Brain microvascular endothelial cell (primary cell): Measurements from ENCODE around the gene PIEZO1.

Experiments
- DNase-seq: peaks from one replicate; pipeline ENCODE4 v3.0.0-alpha.2; 2020
- H3K27ac ChIP-seq: fragments of 250-450 bp; sonication (Bioruptor Pico); 2 replicates; pipeline ENCODE4 v1.5.1; 2020; ENCODE audit warnings: mild to moderate bottlenecking, moderate library complexity
- H3K27me3 ChIP-seq: fragments of 250-450 bp; sonication (Bioruptor Pico); replicated peaks from 2 replicates; pipeline ENCODE4 v1.5.1; 2020; ENCODE audit warnings: mild to moderate bottlenecking
- H3K36me3 ChIP-seq: fragments of 250-450 bp; sonication (Bioruptor Pico); replicated peaks from 2 replicates; pipeline ENCODE4 v1.5.1; 2020; ENCODE audit warnings: mild to moderate bottlenecking
- H3K4me3 ChIP-seq: 2 replicates; pipeline ENCODE4 v1.5.1; 2011; ENCODE audit warnings: low read depth, mild to moderate bottlenecking, control low read depth, low read length, moderate library complexity
- in situ Hi-C: cut with HindIII; loops from 2 replicates; pipeline ENCODE4 v1.10.0; 2017; ENCODE audit warnings: low sequenced_read_pairs, low pct_ligation_motif_present
- TF ChIP-seq, protein P1 (sequence below): IDR thresholded peaks from 2 replicates; pipeline ENCODE4 v1.5.1; 2011; ENCODE audit warnings: low read depth, mild to moderate bottlenecking, moderate library complexity, low read length, control low read depth, inconsistent platforms; ENCODE audit errors: missing control alignments

Gene PIEZO1

DNA sequence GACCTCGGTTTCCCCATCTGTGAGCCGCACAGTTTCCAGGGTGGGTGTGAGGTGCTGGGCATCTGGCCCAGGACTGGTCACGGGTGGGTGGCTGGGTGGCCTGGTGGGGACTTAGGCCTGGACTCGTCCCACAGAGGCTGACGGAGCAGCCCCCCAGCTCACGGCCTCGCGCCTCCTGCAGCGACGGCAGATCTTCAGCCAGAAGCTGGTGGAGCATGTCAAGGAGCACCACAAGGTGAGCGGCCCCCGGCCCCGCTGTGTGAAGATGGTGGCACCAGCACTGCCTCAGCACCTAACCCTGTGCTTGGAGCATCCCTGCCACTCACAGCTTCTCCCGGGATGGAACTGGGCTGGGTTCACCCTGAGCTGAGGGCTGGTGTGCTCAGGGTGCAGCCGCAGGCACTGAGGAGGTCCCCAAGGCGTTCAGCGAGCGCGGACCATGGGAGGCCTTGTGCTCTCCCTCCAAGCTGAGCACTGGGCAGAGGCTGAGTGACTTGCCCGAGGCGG, 20.9 kb upstream of the PIEZO1 start:
- TF ChIP-seq, protein P1, sequence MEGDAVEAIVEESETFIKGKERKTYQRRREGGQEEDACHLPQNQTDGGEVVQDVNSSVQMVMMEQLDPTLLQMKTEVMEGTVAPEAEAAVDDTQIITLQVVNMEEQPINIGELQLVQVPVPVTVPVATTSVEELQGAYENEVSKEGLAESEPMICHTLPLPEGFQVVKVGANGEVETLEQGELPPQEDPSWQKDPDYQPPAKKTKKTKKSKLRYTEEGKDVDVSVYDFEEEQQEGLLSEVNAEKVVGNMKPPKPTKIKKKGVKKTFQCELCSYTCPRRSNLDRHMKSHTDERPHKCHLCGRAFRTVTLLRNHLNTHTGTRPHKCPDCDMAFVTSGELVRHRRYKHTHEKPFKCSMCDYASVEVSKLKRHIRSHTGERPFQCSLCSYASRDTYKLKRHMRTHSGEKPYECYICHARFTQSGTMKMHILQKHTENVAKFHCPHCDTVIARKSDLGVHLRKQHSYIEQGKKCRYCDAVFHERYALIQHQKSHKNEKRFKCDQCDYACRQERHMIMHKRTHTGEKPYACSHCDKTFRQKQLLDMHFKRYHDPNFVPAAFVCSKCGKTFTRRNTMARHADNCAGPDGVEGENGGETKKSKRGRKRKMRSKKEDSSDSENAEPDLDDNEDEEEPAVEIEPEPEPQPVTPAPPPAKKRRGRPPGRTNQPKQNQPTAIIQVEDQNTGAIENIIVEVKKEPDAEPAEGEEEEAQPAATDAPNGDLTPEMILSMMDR = no peak
- Histone ChIP-seq H3K36me3 (peaks cover 13% of the 10 kb centered on the region), H3K27ac (no peak overlapping the region), H3K27me3 (no peaks in the 10 kb centered on the region), H3K4me3 (no peak overlapping the region)
- in situ Hi-C loops = no loop called here
- no peak for DNase-seq

DNA sequence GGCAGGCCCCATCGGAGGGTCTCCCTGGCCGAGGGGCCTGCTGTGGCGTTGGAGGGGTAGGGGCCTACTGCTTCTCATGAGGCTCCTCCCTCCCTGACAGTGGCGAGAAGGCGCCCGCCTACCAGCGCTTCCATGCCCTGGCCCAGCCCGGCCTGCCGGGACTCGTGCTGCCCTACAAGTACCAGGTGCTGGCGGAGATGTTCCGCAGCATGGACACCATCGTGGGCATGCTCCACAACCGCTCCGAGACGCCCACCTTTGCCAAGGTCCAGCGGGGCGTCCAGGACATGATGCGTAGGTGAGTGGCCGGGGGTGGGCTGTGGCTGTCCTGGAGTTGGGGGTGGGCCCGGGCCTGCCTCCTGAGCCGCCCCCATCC, 20.3 kb upstream of the PIEZO1 start:
- Histone ChIP-seq H3K4me3 (peak overlapping the region; percentile 9), H3K36me3 (peaks cover 13% of the 10 kb centered on the region)

DNA sequence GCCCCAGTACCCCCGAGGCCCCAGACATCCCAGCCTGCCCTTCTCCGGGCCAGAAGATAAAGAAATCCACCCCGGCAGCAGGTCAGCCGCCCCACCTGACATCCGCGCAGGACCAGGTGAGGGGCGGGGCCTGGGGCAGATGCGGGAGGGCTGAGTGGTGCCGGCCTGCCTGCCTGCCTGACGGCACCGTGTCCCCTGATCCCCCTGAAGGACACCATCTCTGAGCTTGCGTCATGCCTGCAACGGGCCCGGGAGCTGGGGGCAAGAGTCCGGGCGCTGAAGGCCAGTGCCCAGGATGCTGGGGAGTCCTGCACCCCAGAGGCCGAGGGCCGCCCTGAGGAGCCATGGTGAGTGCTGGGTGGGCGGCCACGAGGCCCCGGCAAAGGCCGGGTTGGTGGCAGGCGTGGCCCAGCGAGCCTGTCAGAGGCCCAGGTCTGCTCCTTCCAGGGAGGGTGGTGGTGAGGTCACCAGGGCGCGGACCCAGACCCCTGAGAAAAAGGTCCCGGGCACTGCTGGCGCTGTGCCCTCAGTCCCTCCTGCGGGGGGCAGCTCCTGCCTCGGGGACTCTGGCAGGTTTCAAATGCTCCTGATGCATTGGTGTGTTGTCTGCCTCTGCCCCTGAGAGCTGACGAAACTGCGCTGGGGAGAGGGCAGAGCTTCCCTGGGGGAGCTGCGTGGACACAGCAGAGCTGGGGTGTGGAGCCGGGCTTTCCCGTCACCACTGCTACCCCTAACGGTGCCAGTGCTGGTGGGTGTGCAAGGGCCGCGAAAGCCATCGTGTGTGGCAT, 19.7 kb upstream of the PIEZO1 start:
- Histone ChIP-seq H3K4me3 (peak overlapping the region; percentile 59), H3K27me3 (no peaks in the 10 kb centered on the region), H3K36me3 (peaks cover 12% of the 10 kb centered on the region), H3K27ac (no peak overlapping the region)
- DNase-seq = no peak
- TF ChIP-seq, protein P1 = no peak
- in situ Hi-C loops = no loop called here

More for the DNA sequence above, 20.3 kb upstream of the PIEZO1 start:
- DNase-seq = no peak
- TF ChIP-seq, protein P1 = no peak
- in situ Hi-C loops = no loop called here
- H3K27ac ChIP-seq = no peak overlapping the region
- H3K27me3 ChIP-seq = no peaks in the 10 kb centered on the region

DNA sequence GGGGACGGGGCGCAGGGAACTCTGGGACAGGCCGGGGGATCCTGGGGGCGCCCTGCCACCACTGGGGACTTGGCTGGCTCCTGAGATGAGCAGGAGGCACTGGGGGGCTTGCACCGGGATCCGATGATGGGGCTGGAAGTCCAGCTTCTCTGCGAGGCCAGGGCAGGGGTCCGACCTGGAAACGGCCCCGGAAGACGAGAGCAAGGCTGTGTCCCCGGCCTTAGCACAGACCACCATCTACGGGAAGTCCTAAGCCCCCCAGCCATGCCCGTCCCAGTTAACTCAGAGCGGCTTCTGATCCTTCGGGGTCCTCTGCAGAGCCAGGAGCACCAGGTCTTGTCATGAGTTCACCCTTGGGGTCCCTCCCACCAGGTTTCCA, 19.1 kb upstream of the PIEZO1 start:
- Histone ChIP-seq H3K36me3 (peaks cover 6% of the 10 kb centered on the region), H3K27ac (no peak overlapping the region)
- in situ Hi-C loops = no loop called here

DNA sequence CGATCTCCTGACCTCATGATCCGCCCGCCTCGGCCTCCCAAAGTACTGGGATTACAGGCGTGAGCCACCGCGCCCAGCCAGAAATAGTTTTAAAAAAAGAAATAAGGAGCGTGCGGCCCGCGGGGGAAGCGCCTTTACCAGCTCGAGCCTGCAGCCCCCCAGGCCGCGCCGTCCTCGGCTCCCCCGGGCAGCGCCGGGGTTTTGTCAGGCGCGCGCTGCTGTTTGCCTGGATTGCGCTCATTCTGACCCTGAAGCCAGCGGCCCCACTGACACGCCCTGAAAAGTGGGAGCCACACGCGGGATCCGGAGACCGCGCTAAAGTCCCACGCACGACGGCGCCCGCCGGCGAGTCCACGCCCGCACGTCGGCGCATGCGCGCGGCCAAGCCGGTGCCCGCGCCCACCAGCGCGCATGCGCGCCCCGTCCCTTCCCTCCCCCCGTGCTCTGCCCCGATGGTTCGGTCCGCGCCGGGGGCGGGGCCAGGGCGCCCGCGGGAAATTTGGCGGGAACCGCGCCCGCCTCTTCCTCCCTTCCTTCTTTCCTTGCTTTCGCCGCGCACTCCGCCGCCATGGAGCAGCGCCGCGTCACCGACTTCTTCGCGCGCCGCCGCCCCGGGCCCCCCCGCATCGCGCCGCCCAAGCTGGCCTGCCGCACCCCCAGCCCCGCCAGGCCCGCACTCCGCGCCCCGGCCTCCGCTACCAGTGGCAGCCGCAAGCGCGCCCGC, 18.4 kb upstream of the PIEZO1 start, which contains the start of gene CDT1:
TSS of gene CDT1 (plus strand) at position 526 of the 724 bp plus-strand sequence. CDS start at position 569, 43 bp downstream.
- H3K4me3 ChIP-seq = peak within 1 kb of the TSS; percentile 63
- H3K27ac ChIP-seq = peak within 1 kb of the TSS; percentile 6
- H3K27me3 ChIP-seq = no peaks in the 10 kb centered on the region
- TF ChIP-seq, protein P1 = no peak
- H3K36me3 ChIP-seq = peaks cover 2% of the 10 kb centered on the region
- in situ Hi-C loops = no loop called here
- peak; percentile 22 for DNase-seq

More for the DNA sequence above, 19.1 kb upstream of the PIEZO1 start:
- TF ChIP-seq, protein P1 = no peak
- peak overlapping the region; percentile 59 for H3K4me3 ChIP-seq
- DNase-seq = no peak
- no peaks in the 10 kb centered on the region for H3K27me3 ChIP-seq
